GM18507 (cell line): ENCODE measurements around the gene CCDC197.

Experiments
- DNase-seq: peaks from one replicate; pipeline ENCODE4 v3.0.0; 2011; ENCODE audit warnings: low read depth; ENCODE audit not compliant: insufficient read length; ENCODE audit errors: extremely low spot score
- FAIRE-seq: peaks from 2 replicates; lab custom pipeline; 2011; peaks lifted over from hg19 to GRCh38; lab: Jason Lieb, UNC

Gene CCDC197

GRCh38 chr14:94018308-94018707 lies 21.2 kb downstream of the CCDC197 start:
- DNase-seq (no peak), FAIRE-seq (no peak)

GRCh38 chr14:94019329-94019728 lies 22.2 kb downstream of the CCDC197 start:
- FAIRE-seq: no peak
- no peak for DNase-seq

- FAIRE-seq (no peak), DNase-seq (no peak)
Observed at GRCh38 chr14:94020267-94020666, 23.2 kb downstream of the CCDC197 start.

GRCh38 chr14:94021001-94021400 lies 23.9 kb downstream of the CCDC197 start:
- FAIRE-seq: no peak
- DNase-seq: no peak

- FAIRE-seq (no peak), DNase-seq (no peak)
Observed at GRCh38 chr14:94021416-94022157, 24.5 kb downstream of the CCDC197 start.

- FAIRE-seq (no peak), DNase-seq (no peak)
Observed at GRCh38 chr14:94022532-94023411, 25.7 kb downstream of the CCDC197 start.

GRCh38 chr14:94024549-94024948 lies 27.4 kb downstream of the CCDC197 start:
- FAIRE-seq: no peak
- no peak for DNase-seq

- no peak for FAIRE-seq
- DNase-seq: no peak
Observed at GRCh38 chr14:94025720-94026119, 28.6 kb downstream of the CCDC197 start.

GRCh38 chr14:94026173-94026888 lies 29.2 kb downstream of the CCDC197 start, which contains the start of gene OTUB2:
Gene OTUB2, plus strand, starts transcription at chr14:94026340. Its CDS starts 198 bp downstream, at chr14:94026538.
- FAIRE-seq (peak; percentile 99), DNase-seq (peak; percentile 99)

GRCh38 chr14:94026889-94027469 lies 29.9 kb downstream of the CCDC197 start:
- FAIRE-seq (no peak), DNase-seq (no peak)

- DNase-seq (no peak), FAIRE-seq (no peak)
Observed at GRCh38 chr14:94027566-94028449, 30.7 kb downstream of the CCDC197 start.

GRCh38 chr14:94028450-94028826 lies 31.3 kb downstream of the CCDC197 start:
- no peak for DNase-seq
- peak; percentile 21 for FAIRE-seq

GRCh38 chr14:94029265-94029664 lies 32.2 kb downstream of the CCDC197 start:
- DNase-seq (no peak), FAIRE-seq (no peak)

GRCh38 chr14:94029671-94030203 lies 32.6 kb downstream of the CCDC197 start:
- FAIRE-seq (no peak), DNase-seq (no peak)

GRCh38 chr14:94030571-94030970 lies 33.5 kb downstream of the CCDC197 start:
- DNase-seq (no peak), FAIRE-seq (no peak)

- DNase-seq (no peak), FAIRE-seq (no peak)
Observed at GRCh38 chr14:94031161-94031882, 34.2 kb downstream of the CCDC197 start.

- DNase-seq: no peak
- no peak for FAIRE-seq
Observed at GRCh38 chr14:94031883-94032279, 34.8 kb downstream of the CCDC197 start.

GRCh38 chr14:94034886-94035285 lies 37.8 kb downstream of the CCDC197 start:
- FAIRE-seq (no peak), DNase-seq (no peak)
